ENCODE data around the gene TRPV3. TPM values are rescaled to one million over a fixed set of nuclear protein-coding genes. Genes with fewer than 3 reads are reported as not detected.

TRPV3 gene
- total and polyA plus RNA-seq, 9 of the 15 experiments (the other 6 are each of a cell fraction or from before 2014, with no cell fraction given), result 0.03 to 0.42 (median 0.11) TPM; not detected in 1

DNA sequence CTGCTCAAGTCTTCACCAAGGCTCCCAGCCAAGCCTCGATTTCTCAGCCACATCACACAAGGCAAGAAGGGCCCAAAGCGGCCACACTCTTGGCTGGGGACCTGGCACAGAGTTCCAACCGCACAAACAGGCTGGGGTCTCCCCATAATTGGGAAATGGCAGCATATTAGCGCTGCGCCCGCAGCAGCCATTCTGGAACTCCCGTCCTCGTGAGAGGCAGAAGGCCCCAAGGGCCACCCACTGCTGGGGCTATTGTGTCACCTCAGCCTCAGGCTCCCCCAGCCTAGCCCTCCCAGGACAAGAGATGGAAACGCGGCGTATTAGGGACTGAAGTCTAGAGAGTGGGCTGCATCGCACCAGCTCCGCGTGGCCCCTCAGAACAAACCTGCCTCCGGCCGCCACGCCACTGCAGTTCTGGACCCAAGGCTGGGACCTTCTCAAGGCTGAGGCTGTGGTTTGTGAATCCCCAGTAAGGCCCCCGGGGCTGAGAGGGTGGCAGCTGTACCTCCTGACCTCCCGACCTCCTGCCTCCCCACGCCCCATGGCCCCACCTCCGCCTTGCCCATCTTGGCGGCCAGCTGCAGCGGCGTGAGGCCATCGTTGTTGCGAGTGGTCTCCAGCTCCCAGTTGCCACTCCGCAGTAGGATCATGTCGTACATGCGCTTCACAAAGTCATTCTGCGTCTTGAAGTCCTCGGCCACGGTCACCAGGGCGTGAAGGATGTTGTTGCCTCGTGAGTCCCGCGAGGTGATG is 25.3 kb downstream of the TRPV3 start (continued):
- TF ChIP-seq, protein P1, sequence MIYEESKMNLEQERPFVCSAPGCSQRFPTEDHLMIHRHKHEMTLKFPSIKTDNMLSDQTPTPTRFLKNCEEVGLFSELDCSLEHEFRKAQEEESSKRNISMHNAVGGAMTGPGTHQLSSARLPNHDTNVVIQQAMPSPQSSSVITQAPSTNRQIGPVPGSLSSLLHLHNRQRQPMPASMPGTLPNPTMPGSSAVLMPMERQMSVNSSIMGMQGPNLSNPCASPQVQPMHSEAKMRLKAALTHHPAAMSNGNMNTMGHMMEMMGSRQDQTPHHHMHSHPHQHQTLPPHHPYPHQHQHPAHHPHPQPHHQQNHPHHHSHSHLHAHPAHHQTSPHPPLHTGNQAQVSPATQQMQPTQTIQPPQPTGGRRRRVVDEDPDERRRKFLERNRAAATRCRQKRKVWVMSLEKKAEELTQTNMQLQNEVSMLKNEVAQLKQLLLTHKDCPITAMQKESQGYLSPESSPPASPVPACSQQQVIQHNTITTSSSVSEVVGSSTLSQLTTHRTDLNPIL (CRISPR knock-in tag; IDR thresholded peaks at IDR 0.05), result no peak
- no peak for TF ChIP-seq ARNT (IDR thresholded peaks at IDR 0.05)
- TF ChIP-seq XRCC3 (IDR thresholded peaks at IDR 0.05), result no peak
- no peak for TF ChIP-seq MCM3 (IDR thresholded peaks at IDR 0.05)
- no peak for TF ChIP-seq HNRNPH1 (optimal IDR thresholded peaks at IDR 0.05; ENCODE audit: low read depth, low read length)
- no peak for TF ChIP-seq PTTG1 (tag; IDR thresholded peaks at IDR 0.05; ENCODE audit: low read depth)
- no peak for TF ChIP-seq MED1 (CRISPR knock-in tag; IDR thresholded peaks at IDR 0.05; ENCODE audit: borderline replicate concordance)
- no peak for TF ChIP-seq ELF4 (CRISPR knock-in tag; IDR thresholded peaks at IDR 0.05)
- TF ChIP-seq, protein P2, sequence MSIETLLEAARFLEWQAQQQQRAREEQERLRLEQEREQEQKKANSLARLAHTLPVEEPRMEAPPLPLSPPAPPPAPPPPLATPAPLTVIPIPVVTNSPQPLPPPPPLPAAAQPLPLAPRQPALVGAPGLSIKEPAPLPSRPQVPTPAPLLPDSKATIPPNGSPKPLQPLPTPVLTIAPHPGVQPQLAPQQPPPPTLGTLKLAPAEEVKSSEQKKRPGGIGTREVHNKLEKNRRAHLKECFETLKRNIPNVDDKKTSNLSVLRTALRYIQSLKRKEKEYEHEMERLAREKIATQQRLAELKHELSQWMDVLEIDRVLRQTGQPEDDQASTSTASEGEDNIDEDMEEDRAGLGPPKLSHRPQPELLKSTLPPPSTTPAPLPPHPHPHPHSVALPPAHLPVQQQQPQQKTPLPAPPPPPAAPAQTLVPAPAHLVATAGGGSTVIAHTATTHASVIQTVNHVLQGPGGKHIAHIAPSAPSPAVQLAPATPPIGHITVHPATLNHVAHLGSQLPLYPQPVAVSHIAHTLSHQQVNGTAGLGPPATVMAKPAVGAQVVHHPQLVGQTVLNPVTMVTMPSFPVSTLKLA (conservative IDR thresholded peaks at IDR 0.05), result no peak
- TF ChIP-seq ZC3H8 (IDR thresholded peaks at IDR 0.05), result no peak
- no peak for TF ChIP-seq ASH1L (IDR thresholded peaks at IDR 0.05; ENCODE audit: borderline replicate concordance, low read depth, partially characterized antibody)
- TF ChIP-seq RFX7 (CRISPR knock-in tag; IDR thresholded peaks at IDR 0.05), result no peak
